ENCODE measurements around the gene CD2AP. TPM values are rescaled to one million over a fixed set of nuclear protein-coding genes. Genes with fewer than 3 reads are reported as not detected.

Gene CD2AP
- total RNA-seq, 2 donors from 2014 or later: 27.1 to 29.1 TPM

- Histone ChIP-seq H3K27ac (no peak overlapping the region), H3K4me3 (no peak overlapping the region), H3K36me3 (peaks cover 21% of the 10 kb centered on the region), H3K9me3 (no peaks in the 10 kb centered on the region), H3K27me3 (replicated peaks; ENCODE audit: insufficient read depth) (no peaks in the 10 kb centered on the region), H3K4me1 (ENCODE audit: control insufficient read depth in 1 of 2, low read depth in 2 of 2) (no peaks in the 10 kb centered on the region)
- DNase-seq (ENCODE audit: low spot score): no peak
- no peak for ATAC-seq (ENCODE audit: insufficient number of reproducible peaks, low FRiP score, low read depth)
- TF ChIP-seq, protein P1, sequence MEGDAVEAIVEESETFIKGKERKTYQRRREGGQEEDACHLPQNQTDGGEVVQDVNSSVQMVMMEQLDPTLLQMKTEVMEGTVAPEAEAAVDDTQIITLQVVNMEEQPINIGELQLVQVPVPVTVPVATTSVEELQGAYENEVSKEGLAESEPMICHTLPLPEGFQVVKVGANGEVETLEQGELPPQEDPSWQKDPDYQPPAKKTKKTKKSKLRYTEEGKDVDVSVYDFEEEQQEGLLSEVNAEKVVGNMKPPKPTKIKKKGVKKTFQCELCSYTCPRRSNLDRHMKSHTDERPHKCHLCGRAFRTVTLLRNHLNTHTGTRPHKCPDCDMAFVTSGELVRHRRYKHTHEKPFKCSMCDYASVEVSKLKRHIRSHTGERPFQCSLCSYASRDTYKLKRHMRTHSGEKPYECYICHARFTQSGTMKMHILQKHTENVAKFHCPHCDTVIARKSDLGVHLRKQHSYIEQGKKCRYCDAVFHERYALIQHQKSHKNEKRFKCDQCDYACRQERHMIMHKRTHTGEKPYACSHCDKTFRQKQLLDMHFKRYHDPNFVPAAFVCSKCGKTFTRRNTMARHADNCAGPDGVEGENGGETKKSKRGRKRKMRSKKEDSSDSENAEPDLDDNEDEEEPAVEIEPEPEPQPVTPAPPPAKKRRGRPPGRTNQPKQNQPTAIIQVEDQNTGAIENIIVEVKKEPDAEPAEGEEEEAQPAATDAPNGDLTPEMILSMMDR (IDR thresholded peaks at IDR 0.05): no peak
These were observed 118.2 kb downstream of the CD2AP start for GRCh38 chr6:47595785-47596184.

DNA sequence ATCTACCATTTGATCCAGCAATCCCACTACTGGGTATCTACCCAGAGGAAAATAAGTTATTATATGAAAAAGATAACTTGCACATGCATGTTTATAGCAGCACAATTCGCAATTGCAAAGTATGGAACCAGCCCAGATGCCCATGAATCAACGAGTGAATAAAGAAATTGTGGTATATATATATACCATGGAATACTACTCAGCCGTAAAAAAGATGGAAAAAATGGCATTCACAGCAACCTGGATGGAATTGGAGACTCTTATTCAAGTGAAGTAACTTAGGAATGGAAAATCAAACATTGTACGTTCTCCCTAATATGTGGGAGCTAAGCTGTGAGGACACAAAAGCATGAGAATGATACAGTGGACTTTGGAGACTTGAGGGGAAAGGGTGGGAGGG, 120.8 kb downstream of the CD2AP start:
- no peaks in the 10 kb centered on the region for H3K9me3 ChIP-seq
- H3K36me3 ChIP-seq: peaks cover 21% of the 10 kb centered on the region
- no peak for ATAC-seq (ENCODE audit: insufficient number of reproducible peaks, low FRiP score, low read depth)
- H3K4me3 ChIP-seq: no peak overlapping the region
- TF ChIP-seq, protein P1 (IDR thresholded peaks at IDR 0.05): no peak
- H3K27ac ChIP-seq: no peak overlapping the region
- H3K27me3 ChIP-seq (replicated peaks; ENCODE audit: insufficient read depth): no peaks in the 10 kb centered on the region
- H3K4me1 ChIP-seq (ENCODE audit: control insufficient read depth in 1 of 2, low read depth in 2 of 2): peaks cover 0 to 2% of the 10 kb centered on the region in 2 donors
- no peak for DNase-seq (ENCODE audit: low spot score)

- H3K27ac ChIP-seq: no peak overlapping the region
- peaks cover 21% of the 10 kb centered on the region for H3K36me3 ChIP-seq
- no peaks in the 10 kb centered on the region for H3K27me3 ChIP-seq (replicated peaks; ENCODE audit: insufficient read depth)
- no peak overlapping the region for H3K4me3 ChIP-seq
- peaks cover 4 to 7% of the 10 kb centered on the region in 2 donors for H3K4me1 ChIP-seq (ENCODE audit: control insufficient read depth in 1 of 2, low read depth in 2 of 2)
- TF ChIP-seq, protein P1 (IDR thresholded peaks at IDR 0.05): no peak
- DNase-seq (ENCODE audit: low spot score) (no peak), ATAC-seq (ENCODE audit: insufficient number of reproducible peaks, low FRiP score, low read depth) (no peak)
- no peaks in the 10 kb centered on the region for H3K9me3 ChIP-seq
These were observed 121.9 kb downstream of the CD2AP start for GRCh38 chr6:47599512-47599911.

- Histone ChIP-seq H3K9me3 (no peaks in the 10 kb centered on the region), H3K4me1 (ENCODE audit: control insufficient read depth in 1 of 2, low read depth in 2 of 2) (peaks cover 4 to 7% of the 10 kb centered on the region in 2 donors), H3K4me3 (no peak overlapping the region), H3K36me3 (peaks cover 5% of the 10 kb centered on the region), H3K27me3 (replicated peaks; ENCODE audit: insufficient read depth) (no peaks in the 10 kb centered on the region), H3K27ac (peak overlapping the region in 1 of 2 donors; percentile 30)
- ATAC-seq (ENCODE audit: insufficient number of reproducible peaks, low FRiP score, low read depth) (no peak), DNase-seq (ENCODE audit: low spot score) (no peak)
- TF ChIP-seq, protein P1 (IDR thresholded peaks at IDR 0.05): no peak
These were observed 125.6 kb downstream of the CD2AP start for GRCh38 chr6:47603227-47603626.

DNA sequence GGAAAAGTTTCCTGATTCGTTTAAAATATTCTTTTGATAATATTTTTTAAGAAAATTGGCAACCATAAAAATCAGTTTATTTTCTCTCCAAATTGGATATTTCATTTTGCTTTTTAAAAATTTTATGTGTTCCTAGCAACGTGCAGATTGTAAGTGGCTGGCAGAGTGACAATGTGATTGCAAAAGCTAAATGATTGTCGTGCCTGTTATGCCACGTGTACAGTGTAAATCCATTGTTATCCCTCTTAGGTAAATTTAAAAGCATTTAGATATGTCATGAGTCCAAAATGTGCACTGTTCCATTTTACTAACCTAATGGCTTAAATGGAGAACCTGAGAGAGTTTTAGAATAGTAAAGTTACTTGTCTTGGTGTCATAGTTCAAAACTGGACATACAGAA, 126.4 kb downstream of the CD2AP start:
- H3K9me3 ChIP-seq: no peaks in the 10 kb centered on the region
- H3K27me3 ChIP-seq (replicated peaks; ENCODE audit: insufficient read depth): no peaks in the 10 kb centered on the region
- ATAC-seq (ENCODE audit: insufficient number of reproducible peaks, low FRiP score, low read depth): no peak
- no peak for DNase-seq (ENCODE audit: low spot score)
- peak overlapping the region in 1 of 2 donors; percentile 30 for H3K27ac ChIP-seq
- no peak overlapping the region for H3K4me3 ChIP-seq
- H3K4me1 ChIP-seq (ENCODE audit: control insufficient read depth in 1 of 2, low read depth in 2 of 2): peaks cover 4 to 7% of the 10 kb centered on the region in 2 donors
- TF ChIP-seq, protein P1 (IDR thresholded peaks at IDR 0.05): no peak
- H3K36me3 ChIP-seq: peaks cover 2% of the 10 kb centered on the region

Measured in thoracic aorta (tissue), 2 donors.